ENCODE measurements around the gene PDE3A. TPM values are rescaled to one million over a fixed set of nuclear protein-coding genes. Genes with fewer than 3 reads are reported as not detected.

PDE3A gene
- total RNA-seq, 1 experiment from 2014 or later = 2.8 TPM

GRCh38 chr12:20491290-20491689 lies 123.0 kb downstream of the PDE3A start:
- Mint-ChIP-seq H3K4me1 (peaks cover 22% of the 10 kb centered on the region), H3K36me3 (no peaks in the 10 kb centered on the region), H3K27ac (no peak overlapping the region), H3K9me3 (peaks cover 5% of the 10 kb centered on the region; the same call in 1 of the 2 replicates), H3K4me3 (no peak overlapping the region), H3K27me3 (ENCODE audit: low read depth) (no peaks in the 10 kb centered on the region)
- CTCF ChIA-PET = interaction anchor here (0.6 kb wide), 1 partner anchor 789 kb away, joined by 3 read pairs; no protein-coding TSS in a partner anchor
- no peak for TF ChIP-seq AFF4 (CRISPR knock-in tag; IDR thresholded peaks at IDR 0.05; ENCODE audit: borderline replicate concordance)
- no peak for TF ChIP-seq ERG (CRISPR knock-in tag; IDR thresholded peaks at IDR 0.05)
- no peak for TF ChIP-seq ZNF263 (CRISPR knock-in tag; IDR thresholded peaks at IDR 0.05; ENCODE audit: low read depth)
- TF ChIP-seq STAT6 (CRISPR knock-in tag; conservative IDR thresholded peaks at IDR 0.05; ENCODE audit: low read depth) = no peak
- no peak for TF ChIP-seq SOX15 (CRISPR knock-in tag; IDR thresholded peaks at IDR 0.05)
- no peak for TF ChIP-seq ZNF396 (CRISPR knock-in tag; IDR thresholded peaks at IDR 0.05; ENCODE audit: borderline replicate concordance)
- TF ChIP-seq E2F1 (CRISPR knock-in tag; IDR thresholded peaks at IDR 0.05) = no peak
- TF ChIP-seq ZNF121 (CRISPR knock-in tag; IDR thresholded peaks at IDR 0.05) = no peak
- TF ChIP-seq ATF1 (CRISPR knock-in tag; IDR thresholded peaks at IDR 0.05) = no peak
- TF ChIP-seq TP53 (CRISPR knock-in tag; IDR thresholded peaks at IDR 0.05) = no peak
- DNase-seq (ENCODE audit: low spot score) = no peak
- peak; percentile 30; the same call in 1 of the 2 replicates for ATAC-seq
- POLR2A ChIA-PET = no interaction called here

- H3K27me3 Mint-ChIP-seq (ENCODE audit: low read depth) = no peaks in the 10 kb centered on the region
- peaks cover 5% of the 10 kb centered on the region; the same call in 1 of the 2 replicates for H3K9me3 Mint-ChIP-seq
- ATAC-seq = peak; percentile 78
- DNase-seq (ENCODE audit: low spot score) = no peak
- CTCF ChIA-PET = no interaction called here
- H3K4me3 Mint-ChIP-seq = no peak overlapping the region
- no peak overlapping the region; the same call in 1 of the 2 replicates for H3K27ac Mint-ChIP-seq
- no peaks in the 10 kb centered on the region for H3K36me3 Mint-ChIP-seq
- H3K4me1 Mint-ChIP-seq = peaks cover 17% of the 10 kb centered on the region
- POLR2A ChIA-PET = no interaction called here
- no peak for TF ChIP-seq ZNF425 (CRISPR knock-in tag; conservative IDR thresholded peaks at IDR 0.05)
- TF ChIP-seq GABPB1 (CRISPR knock-in tag; IDR thresholded peaks at IDR 0.05) = no peak
- TF ChIP-seq ATF1 (CRISPR knock-in tag; IDR thresholded peaks at IDR 0.05) = no peak
- no peak for TF ChIP-seq E2F4 (CRISPR knock-in tag; IDR thresholded peaks at IDR 0.05; ENCODE audit: borderline replicate concordance, low read depth)
- no peak for TF ChIP-seq CTCF (IDR thresholded peaks at IDR 0.05)
- TF ChIP-seq KAT7 (CRISPR knock-in tag; IDR thresholded peaks at IDR 0.05; ENCODE audit: borderline replicate concordance) = no peak
- no peak for TF ChIP-seq FOXP1 (CRISPR knock-in tag; IDR thresholded peaks at IDR 0.05; ENCODE audit: borderline replicate concordance)
- TF ChIP-seq RELA (CRISPR knock-in tag; IDR thresholded peaks at IDR 0.05; ENCODE audit: borderline replicate concordance) = no peak
- no peak for TF ChIP-seq ZBTB21 (CRISPR knock-in tag; IDR thresholded peaks at IDR 0.05; ENCODE audit: borderline replicate concordance)
- no peak for TF ChIP-seq CREB1 (CRISPR knock-in tag; IDR thresholded peaks at IDR 0.05)
- TF ChIP-seq ZNF219 (CRISPR knock-in tag; IDR thresholded peaks at IDR 0.05; ENCODE audit: borderline replicate concordance) = no peak
- TF ChIP-seq NR2C2 (CRISPR knock-in tag; IDR thresholded peaks at IDR 0.05) = no peak
Measured at GRCh38 chr12:20492251-20492760, 124.0 kb downstream of the PDE3A start.
